HepG2 (cell line): ENCODE data around the gene CCDC77. TPM values are rescaled to one million over a fixed set of nuclear protein-coding genes. Genes with fewer than 3 reads are reported as not detected.
A peak's percentile ranks its signal among the peaks of the same experiment; 100 is the strongest.

Experiments used
- AGO2 ChIP-seq: fragments of 200-400 bp; formaldehyde crosslinking; optimal IDR thresholded peaks from 2 replicates; pipeline ENCODE3; 2017; ENCODE audit warnings: mild to moderate bottlenecking, low read depth, low read length, moderate library complexity
- CEBPZ ChIP-seq: IDR thresholded peaks from 2 replicates; pipeline ENCODE4 v1.6.1; 2012; ENCODE audit warnings: low read length, improper control_type of control experiment
- DNMT1 ChIP-seq: sonication (generic); formaldehyde crosslinking; IDR thresholded peaks from 2 replicates; pipeline ENCODE4 v1.5.1; 2020; ENCODE audit warnings: mild to moderate bottlenecking, missing genetic modification reagents
- GTF2F1 ChIP-seq: fragments of 150-350 bp; IDR thresholded peaks from 2 replicates; pipeline ENCODE4 v1.6.1; 2014; ENCODE audit warnings: low read length
- KAT8 ChIP-seq: IDR thresholded peaks from 2 replicates; pipeline ENCODE4 v1.6.1; 2016; ENCODE audit warnings: missing genetic modification reagents, missing compliant biosample characterization
- KLF13 ChIP-seq: sonication (generic); formaldehyde crosslinking; IDR thresholded peaks from 2 replicates; pipeline ENCODE4 v1.4.0; 2020; ENCODE audit warnings: mild to moderate bottlenecking, missing genetic modification reagents
- MED1 ChIP-seq: sonication (generic); formaldehyde crosslinking; IDR thresholded peaks from 2 replicates; pipeline ENCODE4 v1.4.0; 2020; ENCODE audit warnings: missing genetic modification reagents
- NR2F6 ChIP-seq, 2 experiments: IDR thresholded peaks; 2 replicates each; pipeline ENCODE4 v1.6.1; 2016; ENCODE audit warnings: antibody characterized with exemption in 1 of 2, mild to moderate bottlenecking in 1 of 2
- PCBP2 ChIP-seq: fragments of 200-400 bp; formaldehyde crosslinking; optimal IDR thresholded peaks from 2 replicates; pipeline ENCODE3; 2018; ENCODE audit warnings: low read length, low read depth; ENCODE audit not compliant: poor library complexity, severe bottlenecking
- RAD51 ChIP-seq: fragments of 450-650 bp; IDR thresholded peaks from 2 replicates; pipeline ENCODE4 v1.6.1; 2016; ENCODE audit warnings: borderline replicate concordance
- SMARCC2 ChIP-seq: fragments of 450-650 bp; IDR thresholded peaks from 2 replicates; pipeline ENCODE4 v1.6.1; 2017; ENCODE audit warnings: antibody characterized with exemption, mild to moderate bottlenecking
- USF2 ChIP-seq, 2 experiments: sonication (generic) in 1 of 2; formaldehyde crosslinking in 1 of 2; IDR thresholded peaks; 2 replicates each; pipeline versions ENCODE4 v1.5.1 to v1.6.1; 2011 to 2020; ENCODE audit warnings: borderline replicate concordance in 1 of 2, low read depth in 1 of 2, low read length in 1 of 2, mild to moderate bottlenecking in 1 of 2, missing genetic modification reagents in 1 of 2, moderate library complexity in 1 of 2
- ZBTB7B ChIP-seq: sonication (generic); formaldehyde crosslinking; IDR thresholded peaks from 2 replicates; pipeline ENCODE4 v1.4.0; 2020; ENCODE audit warnings: missing genetic modification reagents
- ZNF205 ChIP-seq: IDR thresholded peaks from 2 replicates; pipeline ENCODE4 v1.6.1; 2018; ENCODE audit warnings: missing biosample characterization, missing genetic modification reagents
- ZNF260 ChIP-seq: sonication (generic); formaldehyde crosslinking; IDR thresholded peaks from 2 replicates; pipeline ENCODE4 v1.4.0; 2020; ENCODE audit warnings: missing genetic modification reagents, low read depth, mild to moderate bottlenecking, borderline replicate concordance
- ZNF280B ChIP-seq: sonication (generic); formaldehyde crosslinking; IDR thresholded peaks from 2 replicates; pipeline ENCODE4 v1.5.0; 2020; ENCODE audit warnings: missing genetic modification reagents, mild to moderate bottlenecking, borderline replicate concordance
- ZNF335 ChIP-seq: sonication (generic); formaldehyde crosslinking; IDR thresholded peaks from 2 replicates; pipeline ENCODE4 v1.4.0; 2020; ENCODE audit warnings: missing genetic modification reagents
- ZNF7 ChIP-seq: IDR thresholded peaks from 2 replicates; pipeline ENCODE4 v1.6.1; 2016; ENCODE audit warnings: missing biosample characterization, missing genetic modification reagents
- ZNF747 ChIP-seq: sonication (generic); formaldehyde crosslinking; IDR thresholded peaks from 2 replicates; pipeline ENCODE4 v1.8.1; 2023; ENCODE audit warnings: missing genetic modification reagents, mild to moderate bottlenecking, borderline replicate concordance
- polyA plus RNA-seq, 8 experiments: library from polyadenylated mRNA; depleted of rRNA in 3 of 8; stranded (reverse) in 7 of 8; unstranded in 1 of 8; fragments of >200 nt; fragmentation: Illumina TruSeq in 4 of 8; extraction: Trizol in 4 of 8; gene quantifications; 2 replicates each; pipeline versions ENCODE4 v1.2.1 to v1.2.3, GENCODE V29; 2011 to 2016; ENCODE audit warnings: low read depth in 4 of 8, missing spikeins in 1 of 8, mixed read lengths in 1 of 8; ENCODE audit not compliant: insufficient read depth in 1 of 8
- total RNA-seq, 5 experiments: library from RNA; depleted of rRNA; stranded (reverse); fragments of >200 nt; fragmentation: Illumina TruSeq; extraction: Trizol; gene quantifications; 2 replicates each; pipeline ENCODE4 v1.2.3, GENCODE V29; 2016; ENCODE audit warnings: low read depth in 1 of 5
- TF ChIP-seq, protein P1 (sequence below): sonication (generic); formaldehyde crosslinking; IDR thresholded peaks from 2 replicates; pipeline ENCODE4 v1.4.0; 2020; ENCODE audit warnings: mild to moderate bottlenecking, missing genetic modification reagents

CCDC77 gene
- total and polyA plus RNA-seq, 2 of the 13 experiments (the other 11 are each of a cell fraction or from before 2014, with no cell fraction given): 6.4 to 16.4 TPM

GRCh38 chr12:389142-390096 is 12.0 kb upstream of the CCDC77 start, which contains the start of gene KDM5A (continued):
- no peak for TF ChIP-seq USF2 (IDR thresholded peaks at IDR 0.05; ENCODE audit: low read depth, low read length)
- TF ChIP-seq USF2 (CRISPR knock-in tag; IDR thresholded peaks at IDR 0.05; ENCODE audit: borderline replicate concordance): no peak
- no peak for TF ChIP-seq RAD51
- peak; percentile 96 for TF ChIP-seq KAT8 (CRISPR knock-in tag)
- no peak for TF ChIP-seq SMARCC2
- TF ChIP-seq AGO2: peak; percentile 25
- no peak; the same call in 1 of the 2 replicates for TF ChIP-seq GTF2F1
- TF ChIP-seq MED1: no peak
- peak; percentile 26; the same call in 1 of the 2 replicates for TF ChIP-seq ZNF205 (CRISPR knock-in tag)
- peak; percentile 40; the same call in 1 of the 2 replicates for TF ChIP-seq ZNF335 (CRISPR knock-in tag)
- no peak for TF ChIP-seq ZNF260 (CRISPR knock-in tag)
- TF ChIP-seq NR2F6 (IDR thresholded peaks at IDR 0.05): peak; percentile 49; the same call in 1 of the 2 replicates
- TF ChIP-seq NR2F6 (CRISPR knock-in tag; IDR thresholded peaks at IDR 0.05): peak; percentile 59; the same call in 1 of the 2 replicates
- TF ChIP-seq DNMT1 (CRISPR knock-in tag): no peak
- TF ChIP-seq KLF13 (CRISPR knock-in tag): no peak
- TF ChIP-seq ZNF747 (CRISPR knock-in tag): peak; percentile 76
- 0 out of 2 replicates have a peak, but pooled peaks have one; percentile 39 for TF ChIP-seq ZBTB7B (CRISPR knock-in tag)
- TF ChIP-seq CEBPZ: no peak
- TF ChIP-seq, protein P1, sequence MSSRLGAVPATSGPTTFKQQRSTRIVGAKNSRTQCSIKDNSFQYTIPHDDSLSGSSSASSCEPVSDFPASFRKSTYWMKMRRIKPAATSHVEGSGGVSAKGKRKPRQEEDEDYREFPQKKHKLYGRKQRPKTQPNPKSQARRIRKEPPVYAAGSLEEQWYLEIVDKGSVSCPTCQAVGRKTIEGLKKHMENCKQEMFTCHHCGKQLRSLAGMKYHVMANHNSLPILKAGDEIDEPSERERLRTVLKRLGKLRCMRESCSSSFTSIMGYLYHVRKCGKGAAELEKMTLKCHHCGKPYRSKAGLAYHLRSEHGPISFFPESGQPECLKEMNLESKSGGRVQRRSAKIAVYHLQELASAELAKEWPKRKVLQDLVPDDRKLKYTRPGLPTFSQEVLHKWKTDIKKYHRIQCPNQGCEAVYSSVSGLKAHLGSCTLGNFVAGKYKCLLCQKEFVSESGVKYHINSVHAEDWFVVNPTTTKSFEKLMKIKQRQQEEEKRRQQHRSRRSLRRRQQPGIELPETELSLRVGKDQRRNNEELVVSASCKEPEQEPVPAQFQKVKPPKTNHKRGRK (CRISPR knock-in tag): no peak
- peak; percentile 93 for TF ChIP-seq ZNF280B
- no peak for TF ChIP-seq PCBP2
- no peak for TF ChIP-seq ZNF7
